HFFc6 (cell line): ENCODE results near the gene MNS1. TPM values are rescaled to one million over a fixed set of nuclear protein-coding genes. Genes with fewer than 3 reads are reported as not detected.

Experiments
- DNase-seq: peaks from one replicate; pipeline ENCODE4 v3.0.0-alpha.2; 2018
- H3K27ac Mint-ChIP-seq: 2 replicates; pipeline ENCODE4 v1.8.0; 2020; ENCODE audit warnings: mild to moderate bottlenecking, mixed read lengths
- H3K27me3 Mint-ChIP-seq: 2 replicates; pipeline ENCODE4 v1.8.0; 2021; ENCODE audit warnings: mild to moderate bottlenecking, moderate library complexity, mixed read lengths; ENCODE audit not compliant: insufficient read depth
- H3K36me3 Mint-ChIP-seq: 2 replicates; pipeline ENCODE4 v1.8.0; 2021; ENCODE audit warnings: low read depth, mixed read lengths
- H3K4me1 Mint-ChIP-seq: 2 replicates; pipeline ENCODE4 v1.8.0; 2020; ENCODE audit warnings: low read depth, mixed read lengths
- H3K4me3 Mint-ChIP-seq: 2 replicates; pipeline ENCODE4 v1.8.0; 2020; ENCODE audit warnings: mild to moderate bottlenecking, moderate library complexity, mixed read lengths
- H3K9me3 Mint-ChIP-seq: 2 replicates; pipeline ENCODE4 v1.8.0; 2020; ENCODE audit warnings: mild to moderate bottlenecking, mixed read lengths
- total RNA-seq, 6 experiments: library from RNA; stranded (reverse); fragmentation: NEBNext Ultra II Directional; extraction: Animal tissue kit (Norgen Biotek cat#: 25700); gene quantifications; 2 replicates in 1 of 6; 3 replicates in 5 of 6; pipeline ENCODE4 v1.2.3, GENCODE V29; 2021
- TF ChIP-seq, protein P1 (sequence below): fragments of 200-600 bp; sonication (generic); IDR thresholded peaks from 2 replicates; pipeline ENCODE4 v1.5.0; 2021; ENCODE audit warnings: antibody characterized with exemption, mild to moderate bottlenecking

Gene MNS1
- total RNA-seq, 6 experiments from 2014 or later, result 1.1 to 2.3 (median 1.5) TPM

- no peaks in the 10 kb centered on the region for H3K4me1 Mint-ChIP-seq
- no peaks in the 10 kb centered on the region for H3K9me3 Mint-ChIP-seq
- TF ChIP-seq, protein P1, sequence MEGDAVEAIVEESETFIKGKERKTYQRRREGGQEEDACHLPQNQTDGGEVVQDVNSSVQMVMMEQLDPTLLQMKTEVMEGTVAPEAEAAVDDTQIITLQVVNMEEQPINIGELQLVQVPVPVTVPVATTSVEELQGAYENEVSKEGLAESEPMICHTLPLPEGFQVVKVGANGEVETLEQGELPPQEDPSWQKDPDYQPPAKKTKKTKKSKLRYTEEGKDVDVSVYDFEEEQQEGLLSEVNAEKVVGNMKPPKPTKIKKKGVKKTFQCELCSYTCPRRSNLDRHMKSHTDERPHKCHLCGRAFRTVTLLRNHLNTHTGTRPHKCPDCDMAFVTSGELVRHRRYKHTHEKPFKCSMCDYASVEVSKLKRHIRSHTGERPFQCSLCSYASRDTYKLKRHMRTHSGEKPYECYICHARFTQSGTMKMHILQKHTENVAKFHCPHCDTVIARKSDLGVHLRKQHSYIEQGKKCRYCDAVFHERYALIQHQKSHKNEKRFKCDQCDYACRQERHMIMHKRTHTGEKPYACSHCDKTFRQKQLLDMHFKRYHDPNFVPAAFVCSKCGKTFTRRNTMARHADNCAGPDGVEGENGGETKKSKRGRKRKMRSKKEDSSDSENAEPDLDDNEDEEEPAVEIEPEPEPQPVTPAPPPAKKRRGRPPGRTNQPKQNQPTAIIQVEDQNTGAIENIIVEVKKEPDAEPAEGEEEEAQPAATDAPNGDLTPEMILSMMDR, result no peak
- H3K27ac Mint-ChIP-seq, result no peak overlapping the region
- no peaks in the 10 kb centered on the region for H3K36me3 Mint-ChIP-seq
- H3K4me3 Mint-ChIP-seq, result no peak overlapping the region
- peaks cover 4% of the 10 kb centered on the region; the same call in 1 of the 2 replicates for H3K27me3 Mint-ChIP-seq
- DNase-seq, result no peak
These were observed 10.1 kb downstream of the MNS1 start for GRCh38 chr15:56454836-56455235.

DNA sequence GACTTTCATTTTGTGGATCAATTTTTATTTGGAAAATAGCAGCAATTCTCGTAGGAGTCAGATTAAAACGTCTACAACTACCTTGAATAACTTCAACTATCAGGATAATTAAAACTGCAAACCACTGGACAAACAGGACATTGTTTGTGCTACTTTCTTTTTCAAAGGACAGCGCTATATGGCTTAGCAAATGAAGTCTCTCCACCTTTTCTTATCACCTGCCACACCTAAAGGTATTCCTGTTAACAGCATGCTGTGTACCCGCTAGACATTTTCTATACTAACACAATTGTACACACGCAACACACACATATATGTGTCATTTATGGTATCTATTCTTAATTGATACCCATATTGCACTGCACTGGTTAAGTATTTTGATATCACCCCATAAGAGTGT, 19.2 kb downstream of the MNS1 start:
- DNase-seq, result no peak
- Mint-ChIP-seq H3K9me3 (no peaks in the 10 kb centered on the region), H3K27me3 (peaks cover 1% of the 10 kb centered on the region; the same call in 1 of the 2 replicates), H3K4me3 (no peak overlapping the region), H3K27ac (no peak overlapping the region), H3K4me1 (no peaks in the 10 kb centered on the region), H3K36me3 (no peaks in the 10 kb centered on the region)
- TF ChIP-seq, protein P1, result no peak

DNA sequence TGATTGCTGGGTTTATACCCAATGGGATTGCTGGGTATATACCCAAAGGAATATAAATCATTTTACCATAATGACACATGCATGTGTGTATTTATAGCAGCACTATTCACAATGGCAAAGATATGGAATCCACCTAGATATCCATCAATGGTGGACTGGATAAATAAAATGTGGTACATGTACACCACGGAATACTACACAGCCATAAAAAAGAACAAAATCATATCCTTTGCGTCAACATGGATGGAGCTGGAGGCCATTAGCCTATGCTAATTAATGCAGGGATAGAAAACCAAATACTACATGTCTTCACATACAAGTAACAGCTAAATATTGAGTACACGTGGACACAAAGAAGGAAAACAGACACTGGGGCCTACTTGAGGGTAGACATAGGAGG, 22.6 kb downstream of the MNS1 start:
- Mint-ChIP-seq H3K36me3 (no peaks in the 10 kb centered on the region), H3K27me3 (no peaks in the 10 kb centered on the region), H3K27ac (no peak overlapping the region), H3K4me1 (no peaks in the 10 kb centered on the region), H3K4me3 (no peak overlapping the region), H3K9me3 (no peaks in the 10 kb centered on the region)
- TF ChIP-seq, protein P1, result no peak
- no peak for DNase-seq

- H3K27ac Mint-ChIP-seq, result no peak overlapping the region
- H3K36me3 Mint-ChIP-seq, result no peaks in the 10 kb centered on the region
- H3K4me1 Mint-ChIP-seq, result no peaks in the 10 kb centered on the region
These were observed 24.6 kb downstream of the MNS1 start for GRCh38 chr15:56440214-56440770.

GRCh38 chr15:56432304-56432703, 32.6 kb downstream of the MNS1 start:
- DNase-seq, result no peak
- Mint-ChIP-seq H3K36me3 (no peaks in the 10 kb centered on the region), H3K4me3 (no peak overlapping the region), H3K27ac (no peak overlapping the region), H3K4me1 (no peaks in the 10 kb centered on the region), H3K27me3 (no peaks in the 10 kb centered on the region; the same call in 1 of the 2 replicates), H3K9me3 (no peaks in the 10 kb centered on the region)
- TF ChIP-seq, protein P1, result no peak

More at GRCh38 chr15:56440214-56440770, 24.6 kb downstream of the MNS1 start:
- no peak for DNase-seq
- Mint-ChIP-seq H3K9me3 (no peaks in the 10 kb centered on the region), H3K4me3 (no peak overlapping the region), H3K27me3 (no peaks in the 10 kb centered on the region; the same call in 1 of the 2 replicates)
- TF ChIP-seq, protein P1, result no peak
